Activated CD4-positive, alpha-beta T cell treated with anti-CD3 and anti-CD28 coated beads for 4 hours (primary cell): ENCODE results near the gene RGS6.

ENCODE experiments used
- DNase-seq, 2 donors: peaks; one replicate each; pipeline ENCODE4 v3.0.0-alpha.2; 2020

The RGS6 gene

DNA sequence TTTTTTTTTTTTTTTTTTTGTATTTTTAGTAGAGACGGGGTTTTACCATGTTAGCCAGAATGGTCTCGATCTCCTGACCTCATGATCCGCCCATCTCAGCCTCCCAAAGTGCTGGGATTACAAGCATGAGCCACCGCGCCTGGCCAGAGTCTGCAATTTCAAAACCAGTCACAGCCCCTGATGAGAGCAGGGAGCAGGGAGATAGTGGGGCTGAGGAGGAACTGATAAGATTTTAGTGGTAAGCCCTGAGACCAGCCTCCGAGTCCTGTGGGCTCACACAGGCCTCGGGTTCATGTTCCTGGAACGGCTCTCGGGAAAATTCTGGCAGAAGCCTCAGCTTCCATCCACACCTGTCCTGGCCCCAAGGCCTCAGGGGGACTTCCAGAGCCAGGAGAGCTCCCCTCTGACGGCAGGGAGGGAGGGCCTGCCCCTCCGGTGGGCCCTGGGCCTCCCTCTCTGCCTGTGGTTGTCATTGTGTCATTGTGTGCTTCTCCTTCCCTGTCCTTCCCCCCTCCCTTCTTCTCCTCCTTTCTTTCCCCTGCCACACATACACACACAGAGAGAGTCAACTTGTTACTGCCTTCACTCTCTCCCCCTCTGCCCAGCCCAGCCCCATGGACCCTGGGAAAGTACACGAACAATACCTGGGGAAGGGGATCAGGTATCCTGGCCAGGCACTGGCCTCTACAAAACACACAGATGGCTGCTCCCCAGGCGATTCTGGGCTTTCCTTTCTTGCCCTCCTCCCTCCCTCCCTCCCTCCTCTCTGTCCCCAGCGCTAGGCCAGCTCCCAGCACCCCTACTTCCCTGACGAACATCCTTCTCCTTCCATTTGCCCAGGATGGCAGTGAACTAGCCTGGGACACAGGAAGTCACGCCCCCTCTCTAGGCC is 667.6 kb downstream of the RGS6 start:
- DNase-seq: no peak

DNA sequence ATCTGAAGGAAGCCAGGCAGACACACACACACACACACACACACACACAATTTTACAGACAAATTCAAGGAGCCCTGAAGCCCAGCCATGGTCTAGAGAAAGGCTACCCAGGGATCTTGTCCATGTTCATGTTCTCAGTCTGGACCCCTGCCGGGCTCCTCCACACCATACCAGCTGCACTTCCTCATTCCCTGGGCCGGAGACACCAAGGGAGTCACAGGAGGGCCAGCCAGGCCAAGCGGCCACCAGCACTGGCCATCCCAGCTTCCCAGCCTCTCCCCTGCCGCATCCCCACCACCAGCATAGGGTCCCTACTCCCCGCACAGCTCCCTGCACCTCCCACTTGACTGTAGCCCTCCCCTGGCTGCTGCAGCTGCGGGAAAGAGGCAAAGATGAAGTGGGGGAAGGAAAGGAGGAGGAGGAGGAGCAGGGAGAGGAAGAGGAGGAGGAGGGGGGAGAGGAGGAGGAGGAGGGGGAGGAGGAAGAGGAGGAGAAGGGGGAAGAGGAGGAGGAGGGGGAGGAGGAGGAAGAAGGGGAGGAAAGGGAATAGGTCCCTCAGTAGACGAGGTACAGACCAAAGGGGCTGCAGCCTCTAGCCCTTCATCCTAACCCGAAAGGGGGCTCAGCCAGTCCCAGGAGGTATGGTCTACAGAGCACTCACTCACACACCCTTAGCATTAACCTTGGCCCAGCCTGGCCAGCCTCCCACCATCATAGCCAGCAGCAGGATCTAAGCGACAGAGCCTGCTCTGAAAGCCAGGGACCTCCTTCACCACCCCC is 668.5 kb downstream of the RGS6 start:
- no peak for DNase-seq

DNA sequence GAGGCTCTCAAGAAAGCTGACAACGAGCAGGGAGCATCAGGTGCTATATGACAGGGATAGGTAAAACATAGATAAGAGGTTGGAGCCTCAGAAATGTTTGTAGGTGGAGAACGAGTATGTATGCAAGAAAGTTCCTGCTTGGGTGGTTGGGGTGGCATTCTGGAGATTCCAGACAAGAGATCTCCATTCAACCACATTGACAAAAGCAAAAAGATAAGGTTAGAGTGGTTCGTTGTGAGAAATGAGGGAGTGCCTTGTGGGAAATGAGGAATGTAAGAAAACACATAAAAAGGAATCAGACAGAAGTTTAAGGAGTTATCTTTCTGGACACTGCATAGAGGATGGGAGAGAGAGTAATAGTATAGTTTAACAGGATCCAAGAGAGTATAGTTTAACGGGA is 671.4 kb downstream of the RGS6 start:
- DNase-seq: no peak

DNA sequence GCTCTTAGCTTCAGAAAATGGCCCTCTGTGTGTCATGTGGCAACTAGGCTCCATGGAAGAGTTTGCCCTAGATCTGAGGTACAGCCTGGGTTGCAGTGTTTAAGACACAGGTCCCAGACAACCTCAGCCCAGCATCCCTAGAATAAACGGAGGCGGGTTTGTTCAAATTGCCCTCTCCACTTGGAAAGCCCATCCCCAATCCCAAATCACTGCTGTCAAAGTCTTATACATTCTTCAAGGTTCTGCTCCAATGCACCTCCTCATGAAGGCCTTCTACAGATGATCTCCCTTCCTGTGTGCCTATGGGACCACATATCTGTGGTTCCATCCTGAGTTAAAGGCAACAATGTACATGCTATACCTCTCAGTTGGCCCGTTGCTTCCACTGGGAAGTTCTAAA is 671.9 kb downstream of the RGS6 start:
- no peak for DNase-seq

DNA sequence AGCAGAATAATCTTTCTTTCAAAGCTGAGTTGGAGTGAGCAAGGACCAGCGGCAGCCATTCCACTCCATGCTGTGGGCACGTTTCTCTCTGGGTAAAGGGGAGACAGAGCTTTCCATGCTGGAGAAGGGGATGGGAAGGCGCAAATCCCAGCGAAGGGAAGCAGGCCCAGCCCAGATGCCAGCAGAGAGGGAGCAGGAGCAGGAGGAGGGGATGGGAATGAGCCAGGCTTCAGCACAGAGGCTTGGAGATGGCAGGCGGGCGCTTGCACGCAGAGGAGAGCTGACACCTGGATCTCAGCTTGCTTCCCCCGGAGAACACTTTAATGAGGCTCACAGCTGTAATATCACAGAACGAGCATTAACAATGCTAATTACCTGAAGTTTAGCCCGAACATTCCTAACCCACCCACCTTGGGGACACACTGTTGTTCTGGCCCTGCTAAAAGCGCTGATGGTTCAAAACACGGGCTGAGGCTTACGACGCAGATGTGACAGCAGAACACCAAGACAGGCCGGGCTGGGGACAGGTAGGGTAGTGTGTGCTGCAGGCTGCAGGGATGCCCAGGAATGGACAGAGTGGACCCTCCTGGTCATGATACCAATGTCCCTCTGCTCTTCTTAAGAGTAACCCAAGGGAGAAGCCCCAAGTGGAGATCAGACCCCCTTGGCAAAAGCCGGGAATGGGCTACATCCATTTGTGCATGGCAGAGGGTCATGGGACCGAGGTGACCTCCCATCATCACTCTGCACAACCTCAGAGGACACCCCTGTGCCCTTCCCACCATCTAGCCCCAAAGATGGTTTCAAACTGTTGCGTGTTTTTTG is 673.1 kb downstream of the RGS6 start:
- no peak for DNase-seq

DNA sequence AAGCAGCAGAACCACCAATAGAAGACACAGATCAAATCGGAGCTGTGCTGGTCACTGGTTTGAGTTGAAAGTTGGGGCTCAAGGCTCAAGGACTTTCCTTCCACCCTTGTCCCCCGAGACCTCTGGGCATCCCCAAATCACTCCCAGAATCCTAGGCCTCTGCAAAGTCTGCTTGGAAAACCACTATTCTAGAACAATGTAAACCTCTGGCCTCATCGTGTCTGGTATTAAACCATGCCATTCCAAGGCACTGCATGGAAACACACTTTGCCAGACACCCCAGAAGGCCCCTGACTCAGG is 673.6 kb downstream of the RGS6 start:
- no peak for DNase-seq

DNA sequence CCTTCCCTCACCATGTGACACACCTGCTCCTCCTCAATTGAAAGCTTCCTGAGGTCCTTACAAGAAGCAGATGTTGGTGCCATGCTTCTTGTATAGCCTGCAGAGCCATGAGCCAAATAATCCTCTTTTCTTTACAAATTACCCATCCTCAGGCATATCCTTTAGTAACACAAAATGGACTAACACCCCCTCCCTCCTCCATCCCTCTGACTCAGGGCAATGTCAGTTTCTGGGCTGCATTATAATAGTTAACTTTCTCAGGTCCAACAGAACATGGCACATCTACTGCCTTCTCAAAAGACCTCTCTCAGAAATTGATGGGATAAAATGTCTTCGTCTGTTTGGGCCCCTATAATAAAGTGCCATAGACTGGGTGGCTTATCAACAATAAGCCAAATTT is 674.6 kb downstream of the RGS6 start:
- DNase-seq: no peak

DNA sequence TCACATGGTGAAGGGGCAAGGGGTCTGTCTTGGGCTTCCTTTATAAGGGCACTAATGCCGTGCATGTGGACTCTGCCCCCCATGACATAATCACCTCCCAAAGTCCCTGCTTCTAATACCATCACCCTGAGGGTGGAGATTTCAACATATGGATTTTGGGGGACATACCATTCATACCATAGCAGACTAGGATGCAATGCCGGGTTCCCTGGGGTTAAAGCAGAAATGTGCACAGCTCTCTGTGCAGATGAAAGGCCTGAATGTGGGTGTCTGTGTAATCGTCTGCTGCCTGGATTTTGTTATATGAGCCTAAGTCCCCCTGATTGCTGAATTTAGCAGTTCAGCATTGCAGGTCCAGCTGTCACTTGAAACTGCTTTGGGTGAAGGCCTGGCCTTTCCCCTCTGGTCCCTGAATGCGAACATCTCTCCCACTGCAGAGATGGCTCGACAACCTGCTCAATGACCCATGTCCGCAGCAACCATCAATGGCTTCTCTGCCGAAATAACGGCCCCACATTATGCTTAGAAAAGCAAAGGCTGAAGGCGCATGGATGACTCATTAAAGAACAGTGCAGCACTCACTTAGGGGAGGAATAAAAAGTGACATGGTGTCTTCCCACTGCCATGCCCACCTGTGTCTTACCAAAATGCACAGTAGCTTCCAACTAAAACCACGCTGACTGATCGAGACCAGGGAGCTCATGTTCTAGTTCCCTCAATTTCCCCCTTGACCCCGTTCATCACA is 675.3 kb downstream of the RGS6 start:
- no peak for DNase-seq

DNA sequence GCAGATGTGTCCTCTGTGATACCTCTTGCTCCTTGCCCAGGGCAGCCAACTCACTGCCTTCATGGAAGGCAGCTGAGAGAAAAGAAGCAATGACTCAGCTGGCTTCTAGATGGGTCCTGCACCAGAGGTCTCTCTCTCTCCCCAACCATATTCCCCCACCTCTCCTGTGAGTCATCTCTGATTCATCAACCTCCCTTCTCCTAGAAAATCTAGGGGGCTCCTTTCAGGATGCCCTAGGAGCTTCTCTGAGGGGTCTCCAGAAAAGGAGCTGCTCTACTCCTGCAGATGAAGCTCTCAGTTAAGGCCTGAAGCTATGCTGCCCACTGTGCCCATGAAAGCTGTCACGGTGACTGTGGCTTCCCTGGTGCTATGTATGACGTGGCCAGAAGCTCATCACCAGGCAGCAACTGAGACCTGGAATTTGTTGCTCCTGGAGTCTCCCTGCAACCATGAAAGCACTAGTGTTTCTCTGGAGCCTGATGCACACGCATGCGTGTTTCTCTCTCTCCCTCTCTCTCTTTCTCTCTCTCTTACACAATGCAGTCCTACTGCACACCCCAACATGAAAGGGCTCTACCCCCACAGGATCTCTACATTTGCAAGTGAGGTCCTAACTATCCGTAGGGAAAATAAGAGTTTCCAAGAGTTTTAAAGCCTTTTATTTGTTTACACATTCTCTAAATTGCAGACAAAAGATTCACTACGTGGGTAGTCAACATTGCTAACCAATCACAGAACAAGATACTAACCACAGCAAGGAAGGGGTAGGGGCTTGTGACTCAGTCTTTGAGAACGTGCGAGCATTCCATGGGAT is 676.4 kb downstream of the RGS6 start:
- no peak for DNase-seq

DNA sequence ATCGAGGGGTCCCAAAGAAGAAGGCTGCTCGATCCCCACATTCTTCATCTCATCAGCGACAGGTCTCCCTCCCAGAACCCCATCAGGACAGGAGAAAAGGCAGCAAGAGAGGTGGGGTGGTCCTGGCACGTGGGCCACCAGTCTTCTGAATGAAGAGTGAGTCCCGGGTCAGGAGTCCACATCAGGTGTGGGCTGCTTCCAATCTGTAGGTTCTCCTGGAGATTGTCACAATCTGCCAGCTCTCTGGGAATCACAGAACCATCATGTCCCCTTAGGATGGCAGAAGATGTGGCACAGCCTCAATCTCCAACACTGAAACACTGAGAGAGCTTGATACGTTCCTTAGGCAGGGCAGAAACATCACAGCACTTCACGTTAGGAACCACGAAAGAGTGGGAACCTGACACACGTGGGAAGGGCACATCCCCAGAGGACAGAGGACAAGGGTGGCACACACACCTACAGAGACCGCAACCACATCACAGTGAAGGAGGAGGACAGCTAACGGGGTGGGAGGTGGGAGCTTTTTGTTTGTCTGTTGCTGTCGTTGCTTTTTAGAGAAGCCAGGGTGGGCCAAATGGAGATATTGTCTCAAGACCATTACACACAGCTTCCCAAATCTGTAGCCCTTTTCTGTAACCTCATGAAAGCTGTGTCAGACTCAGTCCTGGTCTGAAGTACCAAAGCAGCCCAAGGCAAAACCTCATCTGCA is 677.1 kb downstream of the RGS6 start:
- DNase-seq: no peak

DNA sequence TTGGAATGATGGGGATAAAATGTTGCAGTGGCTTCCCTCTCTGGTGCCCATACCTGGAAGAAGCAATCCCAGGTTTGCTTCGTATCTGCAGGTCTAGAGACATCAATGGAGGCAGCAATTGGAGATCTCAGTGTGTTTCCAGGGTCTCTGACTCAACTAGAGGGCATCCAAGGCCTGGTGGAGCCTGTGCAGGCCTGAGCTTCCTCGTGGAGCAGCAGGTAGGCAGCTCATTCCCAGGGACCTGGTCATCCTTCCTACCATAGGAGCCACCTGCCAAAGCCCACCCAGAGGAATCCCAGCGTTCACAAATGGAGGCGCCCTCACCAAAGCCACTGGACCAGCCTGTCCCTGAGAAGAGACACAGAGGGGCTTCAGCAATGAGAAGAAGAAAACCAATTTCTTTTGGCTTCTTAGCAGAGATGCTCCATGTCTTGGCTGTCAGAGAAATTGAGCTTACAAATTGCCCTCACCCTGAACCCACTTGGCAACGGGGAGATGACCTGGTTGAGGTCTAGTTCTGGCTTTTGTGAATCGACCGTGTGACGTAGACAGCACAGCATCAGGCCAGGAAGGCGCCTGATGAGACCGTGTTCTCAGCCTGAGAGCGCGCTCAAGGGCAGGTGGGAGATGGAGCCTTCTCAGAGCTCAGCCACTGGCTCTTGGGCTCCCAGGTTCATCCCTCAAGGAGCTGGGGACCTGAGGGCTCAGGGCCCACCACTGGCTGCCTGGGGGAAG is 678.0 kb downstream of the RGS6 start:
- DNase-seq: no peak

DNA sequence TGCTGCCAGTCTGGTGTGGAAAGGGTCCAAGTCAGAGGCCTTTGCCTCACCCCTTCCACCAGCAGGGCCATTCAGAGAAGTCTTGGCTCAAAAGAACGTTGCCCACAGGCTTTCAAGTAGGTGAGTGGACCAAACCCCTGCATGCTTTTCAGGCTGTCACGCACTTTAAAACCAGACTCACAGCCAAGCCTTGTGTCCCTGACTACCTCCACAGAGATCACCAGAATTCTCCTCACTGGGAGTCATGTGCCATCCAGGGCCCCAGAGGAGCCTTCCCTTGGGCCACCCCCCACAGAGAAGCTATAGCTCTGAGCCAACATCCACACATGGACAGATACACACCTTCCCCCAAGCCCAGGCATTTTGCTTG is 678.6 kb downstream of the RGS6 start:
- DNase-seq: no peak

DNA sequence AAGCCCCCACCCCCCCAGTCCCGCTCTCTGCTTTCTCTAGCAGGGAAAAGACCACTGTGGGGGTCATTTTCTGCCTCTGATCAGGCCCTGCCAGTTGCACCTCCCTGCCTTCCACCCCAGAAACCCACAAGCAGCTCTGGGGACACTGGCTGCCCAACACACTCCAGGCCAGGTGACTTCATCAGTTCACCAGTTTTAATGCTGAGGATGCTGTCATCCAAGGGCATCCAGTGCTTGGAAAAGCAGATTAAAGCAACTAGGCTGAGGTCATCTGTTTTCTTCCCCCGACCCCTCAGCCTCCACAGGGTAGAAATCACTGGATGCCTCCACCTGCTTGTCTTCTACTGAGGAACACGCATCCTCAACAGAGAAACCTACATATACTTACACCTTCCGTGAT is 679.3 kb downstream of the RGS6 start:
- no peak for DNase-seq

DNA sequence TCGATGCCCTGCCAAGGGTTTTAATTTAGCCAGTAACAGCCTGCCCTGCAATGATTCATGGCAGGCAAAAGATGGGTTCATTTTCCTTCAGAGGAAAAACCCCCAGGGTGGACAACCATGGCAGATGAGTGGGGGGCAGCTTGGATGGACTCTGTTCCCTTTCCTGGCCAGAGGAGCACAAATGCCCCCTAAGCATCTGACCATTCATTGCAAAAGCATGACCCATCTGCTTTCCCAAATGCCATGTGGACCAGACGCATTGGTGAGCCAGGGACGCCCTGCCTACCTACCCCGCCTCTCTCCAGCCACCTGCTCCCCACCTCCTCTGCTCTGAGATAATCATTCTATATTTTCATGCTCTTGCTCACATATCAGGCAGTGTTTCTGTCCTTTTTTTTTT is 679.8 kb downstream of the RGS6 start:
- DNase-seq: no peak

DNA sequence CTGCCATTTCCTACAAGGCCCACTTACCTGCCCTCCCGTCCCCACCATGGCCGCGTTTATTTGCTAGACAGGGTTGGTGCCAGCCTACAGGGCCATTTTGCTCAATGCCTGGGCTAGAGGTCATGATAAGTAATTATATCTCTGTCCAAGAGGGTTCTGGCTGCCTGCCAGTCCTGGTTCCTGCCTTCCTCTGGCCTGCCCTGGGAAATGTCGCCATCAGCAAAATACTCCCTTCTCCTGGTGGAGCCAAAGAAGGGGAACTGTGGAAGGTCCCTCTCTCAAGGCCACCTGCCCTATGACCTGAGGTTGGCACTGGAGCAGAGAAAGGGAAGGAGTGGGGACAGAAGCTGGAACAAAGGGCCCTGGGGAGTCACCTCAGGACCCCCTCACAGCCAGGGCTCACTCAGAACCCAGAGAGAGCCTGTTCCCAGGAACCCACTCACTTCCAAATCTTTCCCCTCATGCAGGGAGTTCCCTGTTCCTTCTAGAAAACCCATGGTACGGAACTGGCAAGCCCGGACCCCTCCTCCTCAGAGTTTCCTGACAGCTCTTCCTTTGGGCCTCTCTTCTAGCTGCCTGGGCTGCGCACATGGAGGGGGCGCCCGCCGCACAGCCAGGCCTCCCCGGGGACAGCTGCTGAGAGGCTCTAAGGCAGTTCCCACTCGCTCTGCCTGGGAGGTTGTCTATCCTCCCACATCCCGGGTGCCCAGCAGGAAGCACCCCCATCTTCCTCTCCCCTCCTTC is 681.2 kb downstream of the RGS6 start:
- no peak for DNase-seq

DNA sequence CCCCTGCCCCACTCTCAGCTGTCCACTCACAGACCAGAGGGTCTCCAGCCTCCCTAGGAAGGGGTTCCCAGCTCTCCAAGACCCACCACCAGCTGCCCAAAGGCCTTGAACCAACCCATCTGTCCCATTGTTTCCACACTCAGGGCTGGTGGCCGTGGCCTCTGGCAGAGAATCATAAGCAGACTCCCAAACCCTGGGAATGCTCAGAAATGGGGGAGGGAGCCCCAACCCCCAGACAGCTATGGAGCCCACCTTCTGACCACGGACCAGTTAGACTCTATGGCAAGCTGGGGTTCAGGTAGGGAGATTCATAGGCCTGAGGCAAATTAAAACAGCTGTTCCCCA is 681.7 kb downstream of the RGS6 start:
- DNase-seq: no peak

DNA sequence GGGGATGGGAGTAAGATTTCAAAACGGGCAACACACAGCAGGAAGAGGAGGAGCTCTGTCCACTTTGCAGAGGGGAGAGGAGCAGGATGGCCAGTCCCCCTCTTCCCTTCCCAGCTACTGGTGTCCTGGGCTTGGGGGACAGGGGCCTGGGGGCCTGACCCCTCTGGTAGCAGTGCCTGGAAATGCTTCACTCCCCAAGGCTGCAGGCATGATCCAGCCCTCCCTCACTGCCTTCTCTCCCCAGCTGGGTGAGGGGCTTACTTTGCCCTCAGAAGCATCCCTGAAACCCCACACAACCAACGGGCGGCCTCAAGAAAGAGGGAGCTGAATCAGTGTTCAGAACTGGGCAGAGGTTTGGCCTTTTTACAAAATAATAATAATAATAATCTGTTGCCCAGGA is 682.1 kb downstream of the RGS6 start:
- DNase-seq: no peak

DNA sequence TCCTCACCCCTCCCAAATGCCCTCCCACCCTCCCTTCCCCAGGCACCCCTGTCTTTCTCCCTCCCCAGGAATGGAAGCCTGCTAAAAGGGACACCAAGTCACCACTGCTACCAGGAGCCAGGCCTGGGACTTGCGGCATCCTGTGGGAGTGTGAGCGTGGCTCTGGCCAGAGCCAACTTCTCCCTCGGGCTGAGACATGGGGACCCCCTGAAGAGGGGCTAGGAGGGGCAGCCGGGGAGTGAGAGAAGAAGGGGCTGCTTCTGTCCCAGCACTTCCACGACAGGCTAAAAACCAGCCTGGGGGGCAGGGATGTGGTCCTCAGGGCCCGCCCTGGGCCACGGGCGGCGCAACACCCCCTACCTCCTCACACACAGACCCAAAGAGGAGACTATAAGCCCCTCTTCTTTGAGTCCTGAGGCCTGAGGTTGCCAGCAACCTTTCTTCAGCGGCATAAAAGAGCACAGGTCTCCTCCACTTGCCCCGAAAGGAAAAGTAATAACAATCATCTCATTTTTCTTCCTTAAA is 682.7 kb downstream of the RGS6 start:
- no peak for DNase-seq

DNA sequence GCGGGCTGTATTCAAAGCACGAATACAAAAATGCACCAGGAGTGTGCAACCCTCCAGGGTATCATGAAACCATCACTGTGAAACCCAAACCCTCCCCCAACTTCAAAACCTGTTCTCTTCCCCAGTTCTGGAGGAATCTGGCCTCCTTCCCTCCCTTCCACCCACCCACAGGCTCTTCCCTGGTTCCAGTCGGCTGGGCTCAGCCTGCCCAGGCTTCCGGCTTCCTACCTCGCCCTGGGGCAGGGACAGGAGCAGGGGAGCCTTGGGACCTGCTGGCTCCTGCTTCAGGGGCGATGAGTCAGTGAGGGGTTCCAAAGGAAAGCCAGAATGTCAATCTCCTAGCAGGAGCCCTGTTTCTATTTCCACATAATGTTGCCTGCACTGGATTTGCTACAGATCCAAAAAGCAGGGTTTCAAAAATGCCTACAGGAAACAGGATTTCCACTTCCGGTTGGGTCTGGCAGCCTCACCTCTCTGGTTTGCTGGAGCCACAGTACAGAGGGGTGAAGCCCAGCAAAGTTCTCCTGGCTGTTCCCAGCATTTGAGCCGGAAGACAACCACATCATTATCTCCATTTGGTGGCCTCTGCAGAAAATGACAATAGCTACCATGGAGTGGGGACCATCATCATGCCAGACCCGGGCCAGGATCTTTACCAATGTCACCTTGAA is 683.4 kb downstream of the RGS6 start:
- no peak for DNase-seq
